Sigmoid colon (tissue), 4 donors: ENCODE measurements around the gene STK10.

Source experiments
- EP300 ChIP-seq, 4 donors: sonication (generic); formaldehyde crosslinking; IDR thresholded peaks; one replicate each; pipeline ENCODE4 v1.6.1; 2017; ENCODE audit warnings: antibody characterized with exemption in 4 of 4
- POLR2A ChIP-seq, 2 donors: fragments of 450-650 bp; IDR thresholded peaks; one replicate each; pipeline ENCODE4 v1.6.1; 2016; ENCODE audit warnings: antibody characterized with exemption in 2 of 2, mild to moderate bottlenecking in 2 of 2, moderate library complexity in 2 of 2
- TF ChIP-seq, protein P1 (sequence below), 4 experiments: fragments of 450-650 bp in 3 of 4; fragments of 200-600 bp in 1 of 4; IDR thresholded peaks; one replicate each; pipeline ENCODE4 v1.5.1; 2016 to 2019; ENCODE audit warnings: antibody characterized with exemption in 4 of 4, mild to moderate bottlenecking in 3 of 4, moderate library complexity in 2 of 4

DNA sequence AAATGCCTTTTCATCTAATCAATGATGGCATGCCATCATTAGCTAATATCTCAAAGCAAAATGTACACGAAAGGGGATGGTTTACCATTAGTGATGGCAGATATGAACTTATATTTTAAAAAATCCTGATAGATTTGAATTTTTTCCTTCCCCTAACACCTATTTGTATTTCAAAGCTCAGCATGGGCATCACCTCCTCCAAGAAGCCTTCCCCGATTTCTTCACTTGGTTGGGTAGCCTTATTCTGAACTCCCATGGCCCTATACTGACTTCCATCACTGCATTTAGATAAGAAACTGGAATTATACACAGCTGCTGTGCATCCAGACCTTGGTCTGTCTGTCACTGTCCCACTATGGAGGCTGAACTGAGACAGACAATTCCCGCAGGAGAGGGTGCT, 132.0 kb downstream of the STK10 start:
- TF ChIP-seq POLR2A (IDR thresholded peaks at IDR 0.05) (no peak), EP300 (IDR thresholded peaks at IDR 0.05) (no peak)
- TF ChIP-seq, protein P1, sequence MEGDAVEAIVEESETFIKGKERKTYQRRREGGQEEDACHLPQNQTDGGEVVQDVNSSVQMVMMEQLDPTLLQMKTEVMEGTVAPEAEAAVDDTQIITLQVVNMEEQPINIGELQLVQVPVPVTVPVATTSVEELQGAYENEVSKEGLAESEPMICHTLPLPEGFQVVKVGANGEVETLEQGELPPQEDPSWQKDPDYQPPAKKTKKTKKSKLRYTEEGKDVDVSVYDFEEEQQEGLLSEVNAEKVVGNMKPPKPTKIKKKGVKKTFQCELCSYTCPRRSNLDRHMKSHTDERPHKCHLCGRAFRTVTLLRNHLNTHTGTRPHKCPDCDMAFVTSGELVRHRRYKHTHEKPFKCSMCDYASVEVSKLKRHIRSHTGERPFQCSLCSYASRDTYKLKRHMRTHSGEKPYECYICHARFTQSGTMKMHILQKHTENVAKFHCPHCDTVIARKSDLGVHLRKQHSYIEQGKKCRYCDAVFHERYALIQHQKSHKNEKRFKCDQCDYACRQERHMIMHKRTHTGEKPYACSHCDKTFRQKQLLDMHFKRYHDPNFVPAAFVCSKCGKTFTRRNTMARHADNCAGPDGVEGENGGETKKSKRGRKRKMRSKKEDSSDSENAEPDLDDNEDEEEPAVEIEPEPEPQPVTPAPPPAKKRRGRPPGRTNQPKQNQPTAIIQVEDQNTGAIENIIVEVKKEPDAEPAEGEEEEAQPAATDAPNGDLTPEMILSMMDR (IDR thresholded peaks at IDR 0.05): no peak
